NT2/D1 (cell line): Measurements from ENCODE around the gene PPFIA1.
"Not testable (repeated sequence)": the region's sequence is repeated elsewhere in the genome, so short reads cannot be mapped to it uniquely, and the experiment has no call there.

Experiments
- DNase-seq: peaks from one replicate; pipeline ENCODE4 v3.0.0-alpha.2; 2011; ENCODE audit warnings: low read depth, low spot score
- H3K27me3 ChIP-seq: 2 replicates; pipeline ENCODE4 v1.6.0; 2011; ENCODE audit warnings: mild to moderate bottlenecking; ENCODE audit not compliant: insufficient read length, insufficient read depth
- H3K36me3 ChIP-seq: 2 replicates; pipeline ENCODE4 v1.6.1; 2011; ENCODE audit warnings: mild to moderate bottlenecking, low read length, mixed read lengths; ENCODE audit not compliant: insufficient read depth, insufficient read length
- H3K4me1 ChIP-seq: 2 replicates; pipeline ENCODE4 v1.5.1; 2011; ENCODE audit not compliant: insufficient read depth, insufficient read length
- H3K4me3 ChIP-seq: 2 replicates; pipeline ENCODE4 v1.5.1; 2011; ENCODE audit warnings: low read depth; ENCODE audit not compliant: insufficient read length
- H3K9ac ChIP-seq: 2 replicates; pipeline ENCODE4 v1.6.0; 2011; ENCODE audit warnings: low read depth; ENCODE audit not compliant: insufficient read length
- H3K9me3 ChIP-seq: 2 replicates; pipeline ENCODE4 v1.5.1; 2011; ENCODE audit warnings: mild to moderate bottlenecking, low read length; ENCODE audit not compliant: insufficient read depth
- SUZ12 ChIP-seq: IDR thresholded peaks from 2 replicates; pipeline ENCODE4 v1.6.1; 2011; ENCODE audit not compliant: insufficient read length, insufficient read depth; ENCODE audit errors: extremely low read depth
- YY1 ChIP-seq: IDR thresholded peaks from 2 replicates; pipeline ENCODE4 v1.6.1; 2011; ENCODE audit not compliant: insufficient read length, insufficient read depth
- ZNF274 ChIP-seq: IDR thresholded peaks from 2 replicates; pipeline ENCODE4 v1.6.1; 2011; ENCODE audit warnings: mild to moderate bottlenecking, low read depth, low read length

Gene PPFIA1

GRCh38 chr11:70381872-70382861 lies 111.7 kb downstream of the PPFIA1 start:
- Histone ChIP-seq H3K27me3 (no peaks in the 10 kb centered on the region), H3K4me1 (peaks cover 4% of the 10 kb centered on the region), H3K9ac (peak overlapping the region; percentile 32), H3K36me3 (peaks cover 53% of the 10 kb centered on the region), H3K9me3 (no peaks in the 10 kb centered on the region), H3K4me3 (no peak overlapping the region)
- DNase-seq = no peak
- TF ChIP-seq SUZ12 (no peak), ZNF274 (no peak), YY1 (no peak)

DNA sequence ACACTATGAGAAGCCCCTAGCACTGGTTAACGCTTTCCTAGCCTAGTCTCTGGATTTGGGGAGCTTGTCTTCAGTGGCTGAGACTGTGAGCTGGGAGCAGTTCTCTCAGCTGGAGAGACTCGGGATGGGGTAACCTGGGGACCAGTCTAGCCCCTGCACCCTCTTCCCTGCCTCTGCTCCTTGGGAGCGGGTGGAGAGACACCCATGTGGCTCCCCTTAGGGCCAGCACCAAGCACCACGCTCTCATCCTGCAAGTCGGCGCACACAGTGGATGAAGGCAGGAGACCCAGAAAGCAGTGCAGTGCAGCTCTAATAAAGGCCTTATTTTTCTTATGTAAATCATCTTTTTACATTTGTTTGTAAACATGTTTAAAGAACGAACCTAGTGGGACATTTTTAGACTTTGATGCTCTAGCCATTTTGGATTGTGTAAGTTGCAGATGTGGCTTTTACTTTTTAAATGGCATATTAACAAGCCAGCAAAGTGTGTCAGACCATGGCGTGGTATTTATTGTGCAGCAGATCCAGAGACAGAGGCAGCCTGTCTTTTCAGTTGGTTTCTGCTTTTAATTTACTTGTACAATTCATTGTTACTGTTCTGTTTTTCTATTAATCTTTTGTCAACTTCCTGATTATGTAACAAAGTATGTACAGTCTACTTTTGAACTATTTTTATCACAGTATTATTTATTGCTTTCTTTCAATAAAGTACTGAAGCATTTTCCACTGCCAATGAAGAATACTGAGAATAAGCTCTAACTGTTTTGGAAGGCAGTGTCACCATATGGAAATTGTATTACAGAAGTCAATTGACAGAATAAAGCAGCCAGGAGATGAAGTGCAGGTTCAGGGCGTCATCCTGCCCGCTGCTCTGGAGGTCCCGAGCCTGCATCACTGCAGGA lies 113.4 kb downstream of the PPFIA1 start:
- peaks cover 41% of the 10 kb centered on the region for H3K36me3 ChIP-seq
- H3K4me1 ChIP-seq = peaks cover 4% of the 10 kb centered on the region
- no peak overlapping the region for H3K4me3 ChIP-seq
- H3K9ac ChIP-seq = no peak overlapping the region
- no peak for DNase-seq
- H3K9me3 ChIP-seq = no peaks in the 10 kb centered on the region
- TF ChIP-seq YY1 (no peak), SUZ12 (no peak), ZNF274 (no peak)
- no peaks in the 10 kb centered on the region for H3K27me3 ChIP-seq

GRCh38 chr11:70384566-70385152 lies 114.2 kb downstream of the PPFIA1 start:
- Histone ChIP-seq H3K27me3 (no peaks in the 10 kb centered on the region), H3K4me3 (no peak overlapping the region), H3K9me3 (no peaks in the 10 kb centered on the region), H3K9ac (no peak overlapping the region), H3K4me1 (peaks cover 4% of the 10 kb centered on the region), H3K36me3 (peaks cover 38% of the 10 kb centered on the region)
- TF ChIP-seq SUZ12 (no peak), YY1 (no peak), ZNF274 (no peak)
- DNase-seq = no peak

DNA sequence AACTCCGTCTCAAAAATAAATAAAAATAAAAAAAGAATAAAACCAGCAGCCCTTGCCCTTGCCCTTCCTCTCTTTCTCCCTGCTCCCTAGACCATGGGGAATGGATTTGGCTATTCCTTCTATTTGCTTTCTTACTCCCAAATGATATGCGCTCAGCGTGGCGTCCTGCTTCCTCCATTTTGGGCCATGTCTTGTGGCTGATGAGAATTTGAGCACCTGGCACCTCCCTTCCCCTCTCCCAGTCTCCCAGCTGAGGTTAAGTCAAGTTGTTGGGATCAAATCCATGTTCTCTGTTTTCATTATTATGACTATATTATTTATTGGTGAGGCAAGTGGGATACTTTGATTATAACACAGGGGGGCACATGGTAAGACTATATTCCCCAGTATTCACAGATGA lies 117.1 kb downstream of the PPFIA1 start:
- H3K27me3 ChIP-seq = no peaks in the 10 kb centered on the region
- H3K4me3 ChIP-seq = no peak overlapping the region
- TF ChIP-seq SUZ12 (no peak), ZNF274 (no peak), YY1 (no peak)
- no peak for DNase-seq
- H3K9ac ChIP-seq = no peak overlapping the region
- H3K36me3 ChIP-seq = peaks cover 34% of the 10 kb centered on the region
- no peaks in the 10 kb centered on the region for H3K9me3 ChIP-seq
- peaks cover 8% of the 10 kb centered on the region for H3K4me1 ChIP-seq

GRCh38 chr11:70389201-70389600 lies 118.7 kb downstream of the PPFIA1 start:
- H3K4me3 ChIP-seq = no peak overlapping the region
- DNase-seq = no peak
- peaks cover 8% of the 10 kb centered on the region for H3K4me1 ChIP-seq
- no peaks in the 10 kb centered on the region for H3K27me3 ChIP-seq
- H3K9ac ChIP-seq = no peak overlapping the region
- no peak for TF ChIP-seq ZNF274
- TF ChIP-seq YY1 = no peak
- TF ChIP-seq SUZ12 = no peak
- H3K9me3 ChIP-seq = no peaks in the 10 kb centered on the region
- peaks cover 36% of the 10 kb centered on the region for H3K36me3 ChIP-seq

DNA sequence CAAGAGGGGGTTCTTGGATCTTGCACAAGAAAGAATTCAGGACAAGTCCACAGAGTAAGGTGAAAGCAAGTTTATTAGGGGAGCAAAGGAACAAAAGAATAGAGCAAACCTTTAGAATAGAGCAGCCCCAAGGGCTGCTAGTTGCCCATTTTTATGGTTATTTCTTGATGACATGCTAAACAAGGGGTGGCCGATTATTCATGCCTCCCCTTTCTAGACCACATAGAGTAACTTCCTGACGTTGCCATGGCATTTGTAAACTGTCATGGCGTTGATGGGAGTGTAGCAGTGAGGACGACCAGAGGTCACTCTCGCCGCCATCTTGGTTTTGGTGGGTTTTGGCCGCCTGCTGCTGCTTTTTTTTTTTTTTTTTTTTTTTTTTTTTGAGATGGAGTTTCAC lies 120.4 kb downstream of the PPFIA1 start:
- not testable (repeated sequence) for H3K4me3 ChIP-seq

More for the DNA sequence above, 120.4 kb downstream of the PPFIA1 start:
- peaks cover 36% of the 10 kb centered on the region for H3K36me3 ChIP-seq
- H3K27me3 ChIP-seq, DNase-seq, H3K9me3 ChIP-seq, H3K9ac ChIP-seq, H3K4me1 ChIP-seq: not testable (repeated sequence)
